GM21717 (cell line): ENCODE results near the gene PTPRN2.
"Not testable (repeated sequence)": the region's sequence is repeated elsewhere in the genome, so short reads cannot be mapped to it uniquely, and the experiment has no call there.

Experiments
- ATAC-seq: cut with Tn5 transposase; IDR thresholded peaks from one replicate; pipeline ENCODE4 v1.9.1; 2021; ENCODE audit warnings: mild to moderate bottlenecking, moderate library complexity; ENCODE audit not compliant: unreplicated experiment

Gene PTPRN2

DNA sequence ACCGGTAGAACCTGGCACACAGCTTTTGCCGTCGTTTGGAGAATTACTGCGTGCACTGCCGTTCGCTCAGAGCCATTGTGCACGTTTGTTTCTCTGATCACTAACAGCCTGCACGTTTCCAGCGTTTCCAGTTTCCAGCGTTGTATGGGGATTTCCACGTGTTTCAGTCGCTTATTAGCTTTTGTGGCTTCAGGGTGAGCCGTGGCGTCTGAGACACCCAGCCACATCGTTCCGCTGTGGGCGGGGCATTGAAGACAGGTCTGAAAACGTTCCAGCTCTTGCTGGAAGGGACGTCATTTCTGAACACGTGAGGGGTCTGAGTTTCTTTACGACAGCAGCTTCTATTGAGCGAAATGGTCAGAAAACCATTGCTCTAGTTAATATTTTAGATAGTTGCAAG, 1086.0 kb downstream of the PTPRN2 start:
- ATAC-seq = no peak

DNA sequence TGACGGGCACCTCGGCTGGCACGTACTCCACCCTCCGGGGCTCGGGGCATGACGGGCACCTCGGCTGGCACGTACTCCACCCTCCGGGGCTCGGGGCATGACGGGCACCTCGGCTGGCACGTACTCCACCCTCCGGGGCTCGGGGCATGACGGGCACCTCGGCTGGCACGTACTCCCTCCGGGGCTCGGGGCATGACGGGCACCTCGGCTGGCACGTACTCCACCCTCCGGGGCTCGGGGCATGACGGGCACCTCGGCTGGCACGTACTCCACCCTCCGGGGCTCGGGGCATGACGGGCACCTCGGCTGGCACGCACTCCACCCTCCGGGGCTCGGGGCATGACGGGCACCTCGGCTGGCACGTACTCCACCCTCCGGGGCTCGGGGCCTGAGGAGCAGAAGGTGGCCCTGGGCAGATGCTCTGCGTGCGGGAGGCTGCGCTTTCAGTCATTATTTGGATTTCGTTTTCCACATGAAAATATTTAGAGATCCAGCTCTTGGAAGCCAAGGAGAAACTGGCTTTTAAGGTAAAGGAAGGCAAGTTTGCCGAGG, 1086.6 kb downstream of the PTPRN2 start:
- ATAC-seq = not testable (repeated sequence)

DNA sequence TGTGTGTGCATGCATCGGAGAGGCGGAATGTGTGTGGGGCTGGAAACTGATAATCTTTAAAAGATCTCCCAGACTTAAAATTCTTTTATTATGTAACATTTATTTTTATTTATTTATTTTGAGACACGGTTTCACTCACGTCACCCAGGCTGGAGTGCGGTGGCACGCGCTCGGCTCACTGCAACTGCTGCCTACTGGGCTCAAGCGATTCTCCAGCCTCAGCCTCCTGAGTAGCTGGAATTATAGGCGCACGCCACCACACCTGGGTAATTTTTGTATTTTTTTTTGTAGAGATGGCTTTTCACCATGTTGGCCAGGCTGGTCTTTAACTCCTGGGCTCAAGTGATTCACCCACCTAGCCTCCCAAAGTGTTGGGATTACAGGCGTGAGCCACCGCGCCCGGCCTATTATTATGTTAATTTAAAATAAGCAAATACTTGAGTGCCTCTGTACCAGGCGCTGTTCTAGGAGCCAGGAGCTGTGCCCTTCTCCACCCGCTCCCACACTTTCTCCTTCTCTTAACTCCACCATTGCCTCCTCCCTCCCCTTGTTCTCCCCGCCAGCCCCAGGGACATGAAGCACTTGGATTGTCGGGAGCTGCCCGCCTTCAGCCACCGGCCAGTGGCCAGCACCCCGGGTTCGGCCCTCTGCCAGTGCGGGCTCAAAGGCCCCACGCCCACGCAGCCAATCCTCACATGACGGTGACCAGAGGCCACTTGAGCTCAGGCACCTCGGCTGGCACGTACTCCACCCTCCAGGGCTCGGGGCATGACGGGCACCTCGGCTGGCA, 1087.3 kb downstream of the PTPRN2 start:
- no peak for ATAC-seq

GRCh38 chr7:157499835-157500153, 1087.8 kb downstream of the PTPRN2 start:
- no peak for ATAC-seq

- ATAC-seq = no peak
These were observed 1088.3 kb downstream of the PTPRN2 start for GRCh38 chr7:157499121-157499834.

GRCh38 chr7:157498657-157499056, 1089.0 kb downstream of the PTPRN2 start:
- no peak for ATAC-seq

GRCh38 chr7:157497744-157498651, 1089.6 kb downstream of the PTPRN2 start:
- ATAC-seq = no peak

- no peak for ATAC-seq
These were observed 1090.3 kb downstream of the PTPRN2 start for GRCh38 chr7:157497367-157497743.

GRCh38 chr7:157496416-157497275, 1091.0 kb downstream of the PTPRN2 start:
- no peak for ATAC-seq

DNA sequence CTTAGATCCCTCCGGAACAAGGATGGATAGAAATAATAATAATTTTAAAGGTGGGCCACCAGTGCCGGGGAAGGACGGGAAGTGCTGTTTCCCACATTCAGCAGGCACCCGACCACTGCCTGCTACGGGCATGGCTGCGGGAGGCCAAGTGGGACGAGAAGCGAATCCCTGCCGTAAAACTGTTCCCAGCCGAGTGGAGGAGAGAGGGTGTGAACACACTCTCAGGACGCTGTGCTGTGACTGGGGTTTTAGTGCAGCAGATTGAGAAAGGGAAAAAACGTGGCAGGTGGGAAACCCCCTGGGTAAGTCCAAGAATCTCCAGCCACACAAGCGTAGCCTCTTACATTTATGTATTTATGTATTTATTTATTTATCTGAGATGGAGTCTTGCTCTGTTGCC, 1092.0 kb downstream of the PTPRN2 start:
- ATAC-seq = peak; percentile 81

DNA sequence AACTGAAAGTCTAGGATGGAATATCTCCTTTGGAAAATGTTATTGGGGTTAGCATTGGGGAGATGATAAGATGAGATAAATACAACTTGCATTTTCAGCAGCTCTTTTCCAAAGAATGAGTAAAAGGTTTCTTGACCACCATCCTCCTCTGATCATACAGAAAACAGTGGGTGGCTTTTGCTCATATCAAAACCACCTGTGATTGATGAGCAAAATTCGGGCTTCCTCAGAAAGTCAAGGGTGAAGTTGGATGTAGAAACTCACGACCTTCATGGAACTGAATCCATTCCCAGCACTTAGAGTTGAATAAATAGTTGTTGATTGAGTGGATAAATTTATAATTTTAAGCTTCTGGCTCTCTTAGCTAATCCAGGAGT, 1092.5 kb downstream of the PTPRN2 start:
- no peak for ATAC-seq

DNA sequence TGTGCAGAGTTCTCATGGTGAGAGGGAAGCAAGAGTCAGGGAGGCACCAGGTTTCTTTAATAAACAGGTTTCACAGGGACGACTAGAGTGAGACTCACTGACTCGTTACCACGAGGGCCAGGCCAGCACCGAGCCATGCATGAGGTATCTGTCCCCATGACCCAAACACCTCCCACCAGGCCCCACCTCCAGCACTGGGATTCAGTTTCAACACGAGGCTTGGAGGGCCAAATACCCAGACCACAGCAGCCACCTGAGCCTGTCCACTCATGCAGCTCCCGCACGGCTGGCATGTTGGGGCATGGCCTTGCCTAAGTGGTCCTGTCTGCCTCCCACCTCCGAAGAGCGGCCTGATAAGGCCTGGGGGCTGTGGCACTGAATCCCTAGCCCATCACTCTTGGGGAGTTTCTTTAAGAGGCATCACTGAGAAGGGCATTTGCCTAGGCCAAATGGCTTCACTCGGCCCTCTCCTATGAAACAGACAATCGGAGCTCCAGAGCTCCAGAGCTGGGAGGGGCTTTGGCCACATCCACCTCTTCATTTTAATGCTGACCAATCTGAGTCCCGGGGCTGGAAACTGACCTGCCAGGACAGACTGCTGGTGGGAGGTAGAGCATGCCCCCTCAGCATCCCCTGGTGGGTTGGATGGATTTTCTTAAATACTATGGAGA, 1093.0 kb downstream of the PTPRN2 start:
- ATAC-seq = no peak

GRCh38 chr7:157493776-157494175, 1093.8 kb downstream of the PTPRN2 start:
- ATAC-seq = no peak

- no peak for ATAC-seq
These were observed 1094.6 kb downstream of the PTPRN2 start for GRCh38 chr7:157493017-157493416.

DNA sequence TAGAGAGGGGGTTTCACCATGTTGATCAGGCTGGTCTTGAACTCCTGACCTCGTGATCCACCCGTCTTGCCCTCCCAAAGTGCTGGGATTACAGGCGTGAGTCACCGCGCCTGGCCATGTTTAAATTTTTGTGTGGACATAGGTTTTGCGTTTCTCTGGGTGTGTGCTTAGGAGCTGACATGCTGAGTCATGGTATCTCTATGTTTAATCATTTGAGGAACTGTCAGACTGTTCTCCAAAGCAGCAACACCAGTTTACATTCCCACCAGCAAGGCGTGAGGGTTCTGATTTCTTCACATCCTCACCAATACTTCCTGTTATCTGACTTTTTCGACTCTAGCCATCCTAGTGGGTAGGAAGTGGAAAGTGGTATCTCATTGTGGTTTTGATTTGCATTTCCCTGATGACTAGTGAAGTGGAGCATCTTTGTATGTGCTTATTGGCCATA, 1097.1 kb downstream of the PTPRN2 start:
- no peak for ATAC-seq

GRCh38 chr7:157489870-157490269, 1097.8 kb downstream of the PTPRN2 start:
- ATAC-seq = not testable (repeated sequence)
